ENCODE results near the gene ERBB4. TPM values are rescaled to one million over a fixed set of nuclear protein-coding genes. Genes with fewer than 3 reads are reported as not detected.

Gene ERBB4
- total RNA-seq, 4 donors from 2014 or later: 1.6 to 5.7 (median 3.5) TPM

DNA sequence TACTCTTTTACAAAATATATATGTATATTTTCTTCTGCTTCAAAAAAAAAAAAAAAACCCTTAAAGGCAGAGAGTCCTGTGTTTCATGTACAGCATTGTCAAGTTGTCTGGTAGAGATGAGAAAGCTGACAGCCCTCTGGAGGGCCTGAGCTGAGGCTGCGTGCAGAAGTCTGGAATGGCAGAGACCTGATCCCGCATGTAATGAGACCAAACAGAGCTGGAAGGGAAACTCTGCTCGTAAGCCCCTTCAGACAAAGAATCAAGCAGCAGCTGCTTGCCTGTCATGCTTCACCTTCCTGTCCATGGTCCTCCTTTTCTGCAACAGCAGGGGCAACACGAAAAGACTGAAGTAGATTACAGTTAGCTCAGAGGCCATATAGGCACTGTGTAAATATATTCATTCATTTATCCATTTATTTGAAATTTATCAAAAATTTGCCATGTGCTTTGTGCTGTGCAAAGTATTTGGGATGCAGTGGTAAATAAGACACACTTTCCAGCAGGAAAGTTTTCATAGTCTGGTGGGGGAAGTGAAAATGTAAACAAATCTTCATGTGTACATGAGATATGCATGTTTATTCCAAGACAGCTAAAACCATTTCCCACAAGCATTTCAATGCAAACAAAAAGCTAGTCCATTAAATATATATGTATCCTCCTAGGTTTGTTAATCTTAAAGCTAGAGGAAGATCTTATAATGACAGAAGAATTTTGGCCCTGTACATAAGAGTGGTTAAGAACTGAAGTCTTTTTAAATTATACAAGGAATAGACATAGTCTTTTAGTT is 1069.5 kb downstream of the ERBB4 start:
- TF ChIP-seq POLR2A (IDR thresholded peaks at IDR 0.05): no peak
- TF ChIP-seq, protein P1, sequence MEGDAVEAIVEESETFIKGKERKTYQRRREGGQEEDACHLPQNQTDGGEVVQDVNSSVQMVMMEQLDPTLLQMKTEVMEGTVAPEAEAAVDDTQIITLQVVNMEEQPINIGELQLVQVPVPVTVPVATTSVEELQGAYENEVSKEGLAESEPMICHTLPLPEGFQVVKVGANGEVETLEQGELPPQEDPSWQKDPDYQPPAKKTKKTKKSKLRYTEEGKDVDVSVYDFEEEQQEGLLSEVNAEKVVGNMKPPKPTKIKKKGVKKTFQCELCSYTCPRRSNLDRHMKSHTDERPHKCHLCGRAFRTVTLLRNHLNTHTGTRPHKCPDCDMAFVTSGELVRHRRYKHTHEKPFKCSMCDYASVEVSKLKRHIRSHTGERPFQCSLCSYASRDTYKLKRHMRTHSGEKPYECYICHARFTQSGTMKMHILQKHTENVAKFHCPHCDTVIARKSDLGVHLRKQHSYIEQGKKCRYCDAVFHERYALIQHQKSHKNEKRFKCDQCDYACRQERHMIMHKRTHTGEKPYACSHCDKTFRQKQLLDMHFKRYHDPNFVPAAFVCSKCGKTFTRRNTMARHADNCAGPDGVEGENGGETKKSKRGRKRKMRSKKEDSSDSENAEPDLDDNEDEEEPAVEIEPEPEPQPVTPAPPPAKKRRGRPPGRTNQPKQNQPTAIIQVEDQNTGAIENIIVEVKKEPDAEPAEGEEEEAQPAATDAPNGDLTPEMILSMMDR (IDR thresholded peaks at IDR 0.05 in 4 of 5, conservative IDR thresholded peaks at IDR 0.05 in 1 of 5): no peak
- H3K9me3 ChIP-seq: no peaks in the 10 kb centered on the region

DNA sequence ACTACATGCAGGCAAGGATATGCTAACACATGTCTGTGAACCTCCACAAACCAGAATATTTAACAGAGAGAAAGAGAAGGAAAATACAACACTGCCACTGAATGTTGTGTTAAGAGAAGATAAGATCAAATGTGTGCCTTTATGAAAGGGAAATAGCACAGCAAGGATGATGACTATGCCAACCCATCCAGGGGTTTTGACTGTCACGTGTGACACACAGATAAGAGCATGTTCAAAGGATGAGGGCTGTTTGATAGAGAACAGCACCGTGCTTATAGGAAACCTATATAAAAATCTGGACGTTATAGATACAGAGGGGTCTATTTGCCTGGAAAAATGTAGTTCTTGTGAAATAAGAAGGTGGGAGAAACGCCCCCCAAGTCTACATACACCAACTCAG is 1070.4 kb downstream of the ERBB4 start:
- Histone ChIP-seq H3K4me1 (no peaks in the 10 kb centered on the region), H3K27me3 (no peaks in the 10 kb centered on the region), H3K4me3 (no peak overlapping the region), H3K9me3 (no peaks in the 10 kb centered on the region), H3K27ac (no peak overlapping the region), H3K36me3 (no peaks in the 10 kb centered on the region)
- DNase-seq: no peak
- TF ChIP-seq, protein P1 (IDR thresholded peaks at IDR 0.05 in 4 of 5, conservative IDR thresholded peaks at IDR 0.05 in 1 of 5): no peak
- TF ChIP-seq POLR2A (IDR thresholded peaks at IDR 0.05): no peak
- ATAC-seq: no peak
- intact Hi-C loops (cut with DNase I; ENCODE audit: low total_unique reads): no loop called here
- in situ Hi-C loops (cut with MboI; ENCODE audit: low sequenced_read_pairs in 4 of 4): no loop called here

More for the DNA sequence above, 1069.5 kb downstream of the ERBB4 start:
- ATAC-seq (no peak), DNase-seq (no peak)
- in situ Hi-C loops (cut with MboI; ENCODE audit: low sequenced_read_pairs in 4 of 4) (no loop called here), intact Hi-C loops (cut with DNase I; ENCODE audit: low total_unique reads) (no loop called here)
- Histone ChIP-seq H3K27ac (no peak overlapping the region), H3K4me1 (no peaks in the 10 kb centered on the region), H3K27me3 (no peaks in the 10 kb centered on the region), H3K4me3 (no peak overlapping the region), H3K36me3 (no peaks in the 10 kb centered on the region)

DNA sequence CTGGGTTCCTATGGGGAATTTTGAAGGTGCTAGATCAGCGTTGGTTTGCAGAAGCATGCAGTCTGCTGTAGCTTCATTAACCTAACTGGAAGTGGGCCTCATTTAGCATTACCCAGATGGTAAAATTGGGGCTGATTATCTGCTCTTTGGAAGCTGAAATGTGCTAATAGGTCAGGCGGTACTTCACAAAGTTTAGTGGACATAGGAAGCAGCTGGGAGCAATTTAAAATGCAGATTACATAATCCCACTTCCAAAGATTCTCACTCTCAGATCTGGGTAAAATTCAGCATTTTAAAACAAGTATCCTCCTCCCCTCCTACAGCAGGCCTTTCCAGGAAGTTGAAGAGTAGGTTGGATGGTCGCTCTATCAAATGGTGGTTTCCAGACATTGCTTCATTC is 1075.2 kb downstream of the ERBB4 start:
- DNase-seq (no peak), ATAC-seq (no peak)
- intact Hi-C loops (cut with DNase I; ENCODE audit: low total_unique reads) (no loop called here), in situ Hi-C loops (cut with MboI; ENCODE audit: low sequenced_read_pairs in 4 of 4) (no loop called here)
- Histone ChIP-seq H3K4me1 (no peaks in the 10 kb centered on the region), H3K27ac (no peak overlapping the region), H3K27me3 (no peaks in the 10 kb centered on the region), H3K9me3 (no peaks in the 10 kb centered on the region), H3K4me3 (no peak overlapping the region), H3K36me3 (no peaks in the 10 kb centered on the region)
- TF ChIP-seq, protein P1 (IDR thresholded peaks at IDR 0.05 in 4 of 5, conservative IDR thresholded peaks at IDR 0.05 in 1 of 5): no peak
- no peak for TF ChIP-seq POLR2A (IDR thresholded peaks at IDR 0.05)

DNA sequence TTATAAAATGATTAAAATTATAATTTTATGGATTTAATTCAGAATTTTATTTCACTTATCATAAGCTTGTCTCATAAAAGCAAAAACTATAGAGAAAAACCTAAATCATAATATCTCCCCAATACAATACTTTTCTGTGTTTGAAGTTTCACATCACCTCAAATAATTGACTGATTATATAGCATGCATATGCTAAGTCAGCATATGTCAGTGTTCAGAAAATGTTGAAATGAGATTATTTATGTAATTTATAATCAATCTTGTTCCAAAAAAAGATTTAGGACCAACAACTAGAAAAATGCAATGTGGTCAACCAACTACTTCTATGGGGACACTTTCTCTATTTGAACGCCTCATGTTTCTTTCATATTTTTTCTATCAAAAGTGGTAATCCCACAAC is 1079.6 kb downstream of the ERBB4 start:
- ATAC-seq (no peak), DNase-seq (no peak)
- in situ Hi-C loops (cut with MboI; ENCODE audit: low sequenced_read_pairs in 4 of 4): no loop called here
- Histone ChIP-seq H3K36me3 (no peaks in the 10 kb centered on the region), H3K27me3 (no peaks in the 10 kb centered on the region), H3K9me3 (no peaks in the 10 kb centered on the region), H3K4me3 (no peak overlapping the region), H3K27ac (no peak overlapping the region), H3K4me1 (no peaks in the 10 kb centered on the region)
- TF ChIP-seq POLR2A (IDR thresholded peaks at IDR 0.05): no peak
- TF ChIP-seq, protein P1 (IDR thresholded peaks at IDR 0.05 in 4 of 5, conservative IDR thresholded peaks at IDR 0.05 in 1 of 5): no peak
- intact Hi-C loops (cut with DNase I; ENCODE audit: low total_unique reads): loop anchor here (5.0 kb wide), 1 partner anchor 1108 kb away; no protein-coding TSS in a partner anchor

Measured in gastrocnemius medialis (tissue), 4 donors.